Frontal cortex (tissue), 4 donors: ENCODE measurements around the gene TLCD1. TPM values are rescaled to one million over a fixed set of nuclear protein-coding genes. Genes with fewer than 3 reads are reported as not detected.

Experiments used
- DNase-seq, 2 donors: peaks; one replicate each; pipeline ENCODE4 v3.0.0; 2012; ENCODE audit warnings: low spot score in 2 of 2
- FAIRE-seq: peaks from 2 replicates; lab custom pipeline; 2012; peaks lifted over from hg19 to GRCh38; lab: Jason Lieb, UNC
- total RNA-seq: library from RNA; depleted of rRNA; stranded (reverse); fragments of >200 nt; gene quantifications from one replicate; pipeline ENCODE4 v1.2.3, GENCODE V29; 2014
- donor health status: control.
- donor health status: control.
- donor health status: control.

Gene TLCD1
- total RNA-seq, 1 donor from 2014 or later: under 0.01 TPM

GRCh38 chr17:28717578-28718332 lies 8.3 kb downstream of the TLCD1 start, which contains the start of gene RAB34:
Gene RAB34 (minus strand): TSS chr17:28717868. CDS start chr17:28717266, 602 bp downstream.
- peak in 1 of 2 donors; percentile 50 for DNase-seq
- FAIRE-seq: no peak

GRCh38 chr17:28716740-28717577 lies 9.1 kb downstream of the TLCD1 start:
- FAIRE-seq: no peak
- DNase-seq: no peak

- FAIRE-seq: no peak
These were observed 10.8 kb downstream of the TLCD1 start for GRCh38 chr17:28715217-28715616.

GRCh38 chr17:28714281-28714680 lies 11.8 kb downstream of the TLCD1 start:
- DNase-seq (no peak), FAIRE-seq (no peak)

More at GRCh38 chr17:28715217-28715616, 10.8 kb downstream of the TLCD1 start:
- no peak for DNase-seq

- DNase-seq (no peak), FAIRE-seq (no peak)
These were observed 13.2 kb downstream of the TLCD1 start for GRCh38 chr17:28712705-28713415.

GRCh38 chr17:28712032-28712704 lies 13.9 kb downstream of the TLCD1 start:
- no peak for FAIRE-seq

GRCh38 chr17:28711723-28712031 lies 14.4 kb downstream of the TLCD1 start, which contains the start of gene PROCA1:
Gene PROCA1 (minus strand): TSS chr17:28711888. CDS start chr17:28711660, 228 bp downstream.
- no peak for FAIRE-seq
- no peak for DNase-seq

More at GRCh38 chr17:28712032-28712704, 13.9 kb downstream of the TLCD1 start:
- DNase-seq: no peak

GRCh38 chr17:28710861-28711722 lies 14.9 kb downstream of the TLCD1 start:
- DNase-seq (peak; percentile 91 to 97), FAIRE-seq (no peak)

GRCh38 chr17:28707339-28707720 lies 18.7 kb downstream of the TLCD1 start:
- no peak for DNase-seq

GRCh38 chr17:28706471-28707338 lies 19.3 kb downstream of the TLCD1 start:
- FAIRE-seq (no peak), DNase-seq (no peak)

More at GRCh38 chr17:28707339-28707720, 18.7 kb downstream of the TLCD1 start:
- FAIRE-seq: no peak

- DNase-seq (no peak), FAIRE-seq (no peak)
These were observed 20.2 kb downstream of the TLCD1 start for GRCh38 chr17:28705728-28706334.

- no peak for DNase-seq
- no peak for FAIRE-seq
These were observed 20.9 kb downstream of the TLCD1 start for GRCh38 chr17:28705074-28705659.

GRCh38 chr17:28704219-28704858 lies 21.7 kb downstream of the TLCD1 start:
- FAIRE-seq (no peak), DNase-seq (no peak)

- DNase-seq (no peak), FAIRE-seq (no peak)
These were observed 22.3 kb downstream of the TLCD1 start for GRCh38 chr17:28703552-28704218.

- peak in 1 of 2 donors; percentile 14 for DNase-seq
- FAIRE-seq: no peak
These were observed 23.3 kb downstream of the TLCD1 start for GRCh38 chr17:28702752-28703150.
